ENCODE measurements around the gene KRT28. TPM values are rescaled to one million over a fixed set of nuclear protein-coding genes. Genes with fewer than 3 reads are reported as not detected.

KRT28 gene
- polyA plus RNA-seq, 1 donor (not counting 4 experiments of a cell fraction or from before 2014, with no cell fraction given), result not detected

GRCh38 chr17:40821536-40821935 lies 21.8 kb upstream of the KRT28 start:
- Histone ChIP-seq H3K9me3 (ENCODE audit: control insufficient read depth, low read depth, low read length) (no peaks in the 10 kb centered on the region), H4K20me1 (ENCODE audit: control insufficient read depth, extremely low read depth, insufficient read depth, low read length) (no peaks in the 10 kb centered on the region), H3K27ac (ENCODE audit: control insufficient read depth, insufficient read depth, low read length) (no peak overlapping the region), H3K79me2 (ENCODE audit: control insufficient read depth, insufficient read depth, low read length) (peaks cover 14% of the 10 kb centered on the region), H3K4me2 (ENCODE audit: control insufficient read depth, extremely low read depth, insufficient read depth, low read depth, low read length) (no peak overlapping the region), H3K9me1 (ENCODE audit: control insufficient read depth, extremely low read depth, insufficient read depth, low read length) (no peaks in the 10 kb centered on the region), H3K4me1 (ENCODE audit: control insufficient read depth, extremely low read depth, insufficient read depth, low read length) (peaks cover 17% of the 10 kb centered on the region), H3K4me3 (ENCODE audit: control insufficient read depth in 2 of 3, extremely low read depth in 1 of 3, insufficient read depth in 2 of 3, low read depth in 1 of 3, low read length in 3 of 3) (no peak overlapping the region), H3K36me3 (ENCODE audit: control insufficient read depth in 2 of 2, extremely low read depth in 1 of 2, insufficient read depth in 2 of 2, low read length in 2 of 2) (peaks cover 4 to 8% of the 10 kb centered on the region in 2 experiments), H3K9ac (ENCODE audit: control insufficient read depth, extremely low read depth, insufficient read depth, low read length) (no peak overlapping the region), H3K27me3 (ENCODE audit: control insufficient read depth, extremely low read depth, insufficient read depth, low read length) (no peaks in the 10 kb centered on the region), H2AFZ (ENCODE audit: control insufficient read depth, low read length) (no peak overlapping the region)
- FAIRE-seq (no peak), DNase-seq (ENCODE audit: low read depth, low spot score) (no peak)
- TF ChIP-seq EZH2 (IDR thresholded peaks at IDR 0.05; ENCODE audit: low read length) (no peak), CTCF (optimal IDR thresholded peaks at IDR 0.05 in 1 of 3, IDR thresholded peaks at IDR 0.05 in 1 of 3, conservative IDR thresholded peaks at IDR 0.05 in 1 of 3; ENCODE audit: extremely low read depth in 1 of 3, insufficient read depth in 2 of 3, low read length in 3 of 3) (no peak)
- dilution Hi-C loops (cut with MboI; ENCODE audit: extremely low pct_ligation_motif_present, low sequenced_read_pairs), result no loop called here

- peaks cover 12% of the 10 kb centered on the region for H3K79me2 ChIP-seq (ENCODE audit: control insufficient read depth, insufficient read depth, low read length)
- no peaks in the 10 kb centered on the region for H3K27me3 ChIP-seq (ENCODE audit: control insufficient read depth, extremely low read depth, insufficient read depth, low read length)
- dilution Hi-C loops (cut with MboI; ENCODE audit: extremely low pct_ligation_motif_present, low sequenced_read_pairs), result no loop called here
- no peak overlapping the region for H2AFZ ChIP-seq (ENCODE audit: control insufficient read depth, low read length)
- TF ChIP-seq CTCF (optimal IDR thresholded peaks at IDR 0.05 in 1 of 3, IDR thresholded peaks at IDR 0.05 in 1 of 3, conservative IDR thresholded peaks at IDR 0.05 in 1 of 3; ENCODE audit: extremely low read depth in 1 of 3, insufficient read depth in 2 of 3, low read length in 3 of 3) (no peak), EZH2 (IDR thresholded peaks at IDR 0.05; ENCODE audit: low read length) (no peak)
- H3K9ac ChIP-seq (ENCODE audit: control insufficient read depth, extremely low read depth, insufficient read depth, low read length), result no peak overlapping the region
- DNase-seq (ENCODE audit: low read depth, low spot score) (no peak), FAIRE-seq (no peak)
- H3K9me3 ChIP-seq (ENCODE audit: control insufficient read depth, low read depth, low read length), result no peaks in the 10 kb centered on the region
- peaks cover 4 to 8% of the 10 kb centered on the region in 2 experiments for H3K36me3 ChIP-seq (ENCODE audit: control insufficient read depth in 2 of 2, extremely low read depth in 1 of 2, insufficient read depth in 2 of 2, low read length in 2 of 2)
- peaks cover 17% of the 10 kb centered on the region for H3K4me1 ChIP-seq (ENCODE audit: control insufficient read depth, extremely low read depth, insufficient read depth, low read length)
- H3K4me3 ChIP-seq (ENCODE audit: control insufficient read depth in 2 of 3, extremely low read depth in 1 of 3, insufficient read depth in 2 of 3, low read depth in 1 of 3, low read length in 3 of 3), result peak overlapping the region in 1 of 3 experiments; percentile 88
- H3K4me2 ChIP-seq (ENCODE audit: control insufficient read depth, extremely low read depth, insufficient read depth, low read depth, low read length), result peak overlapping the region; percentile 75
- H4K20me1 ChIP-seq (ENCODE audit: control insufficient read depth, extremely low read depth, insufficient read depth, low read length), result no peaks in the 10 kb centered on the region
- H3K9me1 ChIP-seq (ENCODE audit: control insufficient read depth, extremely low read depth, insufficient read depth, low read length), result no peaks in the 10 kb centered on the region
- no peak overlapping the region for H3K27ac ChIP-seq (ENCODE audit: control insufficient read depth, insufficient read depth, low read length)
These were observed 20.6 kb upstream of the KRT28 start for GRCh38 chr17:40820228-40820838.

Measured in keratinocyte (primary cell).